ENCODE results near the gene STRIP1. TPM values are rescaled to one million over a fixed set of nuclear protein-coding genes. Genes with fewer than 3 reads are reported as not detected.

Gene STRIP1
- total and polyA plus RNA-seq, 2 of the 8 experiments (the other 6 are each of a cell fraction or from before 2014, with no cell fraction given): 21.3 to 45.6 TPM

GRCh38 chr1:110057963-110058518, 23.6 kb downstream of the STRIP1 start:
- POLR2A ChIA-PET (ENCODE audit: partially characterized antibody): interaction anchor here (1.0 to 1.3 kb wide), 4 partner anchors 9 to 56 kb away, joined by 3 to 5 read pairs (median 3); partner anchors contain the start of gene STRIP1
- FAIRE-seq: no peak
- Histone ChIP-seq H3K4me1 (replicated peaks in 1 of 4; ENCODE audit: control insufficient read depth in 3 of 4, insufficient read depth in 4 of 4, low read length in 3 of 4) (no peaks in the 10 kb centered on the region), H3K9ac (replicated peaks in 1 of 4; ENCODE audit: extremely low read depth in 1 of 4, low read depth in 3 of 4, low read length in 3 of 4) (no peak overlapping the region), H2BK15ac (ENCODE audit: low read length) (no peak overlapping the region), H4K8ac (ENCODE audit: extremely low read depth, insufficient read depth, low read length) (no peak overlapping the region), H3K4ac (replicated peaks; ENCODE audit: insufficient read length, low read depth, low read length) (no peak overlapping the region), H4K5ac (ENCODE audit: insufficient read length, low read depth, low read length) (no peak overlapping the region), H4K20me1 (replicated peaks in 1 of 2; ENCODE audit: control insufficient read depth in 1 of 2, insufficient read depth in 2 of 2, low read length in 2 of 2) (peaks cover 6 to 20% of the 10 kb centered on the region in 2 experiments), H3K23ac (ENCODE audit: insufficient read length) (no peak overlapping the region), H3K79me2 (ENCODE audit: control insufficient read depth in 1 of 2, insufficient read depth in 2 of 2, low read length in 2 of 2) (no peaks in the 10 kb centered on the region), H3K27me3 (replicated peaks in 1 of 4; ENCODE audit: control insufficient read depth in 3 of 4, extremely low read depth in 1 of 4, insufficient read depth in 3 of 4, low read length in 3 of 4) (no peaks in the 10 kb centered on the region), H2BK20ac (ENCODE audit: low read length) (no peak overlapping the region), H2AK5ac (ENCODE audit: low read depth, low read length) (no peak overlapping the region), H3K18ac (ENCODE audit: extremely low read depth, low read length) (no peak overlapping the region), H3K4me2 (ENCODE audit: insufficient read depth in 1 of 2, low read depth in 2 of 2, low read length in 2 of 2) (no peak overlapping the region), H2AFZ (ENCODE audit: low read length) (no peak overlapping the region), H3K36me3 (ENCODE audit: control insufficient read depth in 2 of 4, insufficient read depth in 4 of 4, low read length in 3 of 4) (peaks cover 18 to 39% (median 29%) of the 10 kb centered on the region in 4 experiments), H3K27ac (ENCODE audit: low read depth, low read length) (no peak overlapping the region), H2BK5ac (ENCODE audit: low read depth, low read length) (no peak overlapping the region), H4K91ac (replicated peaks; ENCODE audit: insufficient read length, low read length) (no peak overlapping the region), H3K4me3 (ENCODE audit: extremely low read depth in 1 of 4, insufficient read depth in 2 of 4, low read depth in 3 of 4, low read length in 4 of 4) (no peak overlapping the region), H3K14ac (ENCODE audit: insufficient read length) (no peak overlapping the region), H2BK120ac (replicated peaks; ENCODE audit: low read depth, low read length) (no peak overlapping the region), H3K79me1 (ENCODE audit: low read depth, low read length) (no peaks in the 10 kb centered on the region; the same call in 1 of the 2 replicates), H2BK12ac (ENCODE audit: low read depth, low read length) (no peak overlapping the region), H3K23me2 (ENCODE audit: low read depth, low read length) (no peaks in the 10 kb centered on the region), H3K9me3 (ENCODE audit: insufficient read depth in 2 of 2, low read depth in 1 of 2, low read length in 1 of 2) (no peaks in the 10 kb centered on the region), H3K56ac (replicated peaks; ENCODE audit: insufficient read length, low read depth, low read length) (no peak overlapping the region)
- WGBS, 2 experiments (ENCODE audit: extremely low coverage in 1 of 2, insufficient coverage in 1 of 2, insufficient read length in 1 of 2, insufficient replicate concordance in 2 of 2, low coverage in 1 of 2, low lambda C conversion rate in 2 of 2, missing lambda C conversion rate in 1 of 2): 87% methylated on average over 7 of the region's 7 CpGs; no CpG with 5 or more reads in 1 of the 2 experiments
- DNase-seq (ENCODE audit: low read depth in 1 of 2, low spot score in 2 of 2): no peak
- CTCF ChIA-PET (ENCODE audit: partially characterized antibody): interaction anchor here (0.6 to 40.7 kb wide), 9 partner anchors 17 to 646 kb away, joined by 3 to 1450 read pairs (median 5); partner anchors contain the start of genes ALX3, STRIP1 and UBL4B
- no peak for TF ChIP-seq CREB1 (IDR thresholded peaks at IDR 0.05)
- TF ChIP-seq RBBP5 (IDR thresholded peaks at IDR 0.05; ENCODE audit: borderline replicate concordance, low read depth, low read length): no peak
